Hepatocyte (in vitro differentiated cells): ENCODE results near the gene ZBTB20.

Source experiments
- EZH2 ChIP-seq: fragments of 200-600 bp; sonication (generic); IDR thresholded peaks from 2 replicates; pipeline ENCODE4 v1.6.1; 2016; ENCODE audit warnings: antibody characterized with exemption, mild to moderate bottlenecking, borderline replicate concordance
- EZH2phosphoT487 ChIP-seq: fragments of 200-600 bp; sonication (generic); IDR thresholded peaks from one replicate; pipeline ENCODE4 v1.6.1; 2018; ENCODE audit warnings: antibody characterized with exemption, mild to moderate bottlenecking, low read depth, moderate library complexity; ENCODE audit not compliant: unreplicated experiment, severe bottlenecking
- TF ChIP-seq, protein P1 (sequence below): fragments of 200-600 bp; sonication (generic); IDR thresholded peaks from 2 replicates; pipeline ENCODE4 v1.5.1; 2016; ENCODE audit warnings: antibody characterized with exemption, mild to moderate bottlenecking; ENCODE audit not compliant: poor library complexity

DNA sequence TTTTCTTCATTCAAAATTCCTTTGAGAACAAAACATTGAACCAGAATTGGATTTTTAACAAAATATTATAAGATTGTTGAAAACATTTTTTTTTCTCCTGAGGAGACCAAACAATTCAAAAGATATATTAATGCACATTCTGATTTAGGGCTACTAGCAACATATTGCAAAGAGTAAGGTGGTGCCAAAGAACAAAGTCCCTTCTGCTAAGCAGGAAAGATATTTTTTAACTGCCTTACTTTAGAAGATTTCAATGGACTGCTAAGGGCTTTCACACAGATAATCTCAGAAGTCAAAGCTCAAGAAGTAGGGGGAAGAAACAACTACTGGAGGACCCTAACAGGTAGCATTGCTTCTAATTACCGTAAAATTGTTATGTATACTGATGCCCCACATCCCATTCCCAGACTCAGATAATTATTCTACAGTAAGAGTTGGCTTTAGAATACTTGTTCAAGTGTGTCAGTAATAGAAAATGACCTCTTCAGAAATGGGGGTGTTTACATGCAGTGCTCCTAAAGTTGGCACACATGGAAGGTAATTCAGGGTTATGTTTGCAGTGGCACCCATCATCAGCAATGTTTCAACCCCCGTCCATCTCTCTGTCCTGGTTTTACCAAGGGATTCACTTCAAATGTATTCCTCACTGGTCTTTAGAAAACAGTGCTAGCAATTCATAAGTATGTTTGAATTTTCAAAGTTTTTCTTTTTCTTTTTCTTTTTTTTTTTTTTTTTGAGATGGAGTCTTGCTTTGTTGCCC, 354.7 kb downstream of the ZBTB20 start:
- TF ChIP-seq, protein P1, sequence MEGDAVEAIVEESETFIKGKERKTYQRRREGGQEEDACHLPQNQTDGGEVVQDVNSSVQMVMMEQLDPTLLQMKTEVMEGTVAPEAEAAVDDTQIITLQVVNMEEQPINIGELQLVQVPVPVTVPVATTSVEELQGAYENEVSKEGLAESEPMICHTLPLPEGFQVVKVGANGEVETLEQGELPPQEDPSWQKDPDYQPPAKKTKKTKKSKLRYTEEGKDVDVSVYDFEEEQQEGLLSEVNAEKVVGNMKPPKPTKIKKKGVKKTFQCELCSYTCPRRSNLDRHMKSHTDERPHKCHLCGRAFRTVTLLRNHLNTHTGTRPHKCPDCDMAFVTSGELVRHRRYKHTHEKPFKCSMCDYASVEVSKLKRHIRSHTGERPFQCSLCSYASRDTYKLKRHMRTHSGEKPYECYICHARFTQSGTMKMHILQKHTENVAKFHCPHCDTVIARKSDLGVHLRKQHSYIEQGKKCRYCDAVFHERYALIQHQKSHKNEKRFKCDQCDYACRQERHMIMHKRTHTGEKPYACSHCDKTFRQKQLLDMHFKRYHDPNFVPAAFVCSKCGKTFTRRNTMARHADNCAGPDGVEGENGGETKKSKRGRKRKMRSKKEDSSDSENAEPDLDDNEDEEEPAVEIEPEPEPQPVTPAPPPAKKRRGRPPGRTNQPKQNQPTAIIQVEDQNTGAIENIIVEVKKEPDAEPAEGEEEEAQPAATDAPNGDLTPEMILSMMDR: no peak
- TF ChIP-seq EZH2 (no peak), EZH2phosphoT487 (no peak)
